Duodenal mucosa (tissue), 2 donors: ENCODE results near the gene PPM1E.
"Not testable (repeated sequence)": the region's sequence is repeated elsewhere in the genome, so short reads cannot be mapped to it uniquely, and the experiment has no call there.

Experiments used
- H3K27ac ChIP-seq: one replicate; pipeline ENCODE4 v1.7.0; 2013; ENCODE audit warnings: low read depth, low read length
- H3K27me3 ChIP-seq, 2 donors: one replicate each; pipeline ENCODE4 v1.7.0; 2013; ENCODE audit warnings: low read length in 2 of 2, control low read depth in 1 of 2; ENCODE audit not compliant: insufficient read depth in 2 of 2, control insufficient read depth in 1 of 2
- H3K36me3 ChIP-seq, 2 donors: one replicate each; pipeline ENCODE4 v1.7.0; 2013; ENCODE audit warnings: low read length in 2 of 2, control low read depth in 1 of 2; ENCODE audit not compliant: insufficient read depth in 2 of 2, control insufficient read depth in 1 of 2
- H3K4me1 ChIP-seq, 2 donors: one replicate each; pipeline ENCODE4 v1.7.0; 2013; ENCODE audit warnings: low read length in 2 of 2, control low read depth in 1 of 2; ENCODE audit not compliant: insufficient read depth in 2 of 2, control insufficient read depth in 1 of 2
- H3K4me3 ChIP-seq, 2 donors: one replicate each; pipeline ENCODE4 v1.7.0; 2013; ENCODE audit warnings: low read length in 2 of 2, low read depth in 1 of 2
- H3K9ac ChIP-seq, 2 donors: one replicate each; pipeline ENCODE4 v1.7.0; 2013; ENCODE audit warnings: low read length in 2 of 2, low read depth in 1 of 2
- H3K9me3 ChIP-seq, 2 donors: one replicate each; pipeline ENCODE4 v1.7.0; 2013; ENCODE audit warnings: low read length in 2 of 2, control low read depth in 1 of 2; ENCODE audit not compliant: control insufficient read depth in 1 of 2

The PPM1E gene

DNA sequence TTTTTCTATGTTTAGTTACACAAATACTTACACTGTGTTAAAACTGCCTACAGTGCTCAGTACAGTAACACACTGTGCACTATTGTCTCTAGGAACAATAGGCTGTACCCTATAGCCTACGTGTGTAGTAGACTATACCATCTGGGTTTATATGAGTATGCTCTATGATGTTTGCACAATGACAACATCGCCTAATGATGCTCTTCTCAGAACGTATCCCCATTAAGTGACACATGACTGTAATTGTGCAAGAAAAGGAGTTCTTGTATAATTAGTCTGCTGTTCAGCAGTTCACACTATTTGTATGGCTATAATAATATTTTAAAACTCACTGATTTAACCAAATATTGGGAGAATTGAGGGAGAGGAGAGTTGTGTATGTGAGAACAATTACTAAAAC, 177.3 kb downstream of the PPM1E start:
- Histone ChIP-seq H3K27me3 (peaks cover 0 to 3% of the 10 kb centered on the region in 2 donors), H3K9me3 (no peaks in the 10 kb centered on the region), H3K9ac (no peak overlapping the region), H3K4me3 (no peak overlapping the region), H3K36me3 (no peaks in the 10 kb centered on the region), H3K27ac (no peak overlapping the region), H3K4me1 (no peaks in the 10 kb centered on the region)

DNA sequence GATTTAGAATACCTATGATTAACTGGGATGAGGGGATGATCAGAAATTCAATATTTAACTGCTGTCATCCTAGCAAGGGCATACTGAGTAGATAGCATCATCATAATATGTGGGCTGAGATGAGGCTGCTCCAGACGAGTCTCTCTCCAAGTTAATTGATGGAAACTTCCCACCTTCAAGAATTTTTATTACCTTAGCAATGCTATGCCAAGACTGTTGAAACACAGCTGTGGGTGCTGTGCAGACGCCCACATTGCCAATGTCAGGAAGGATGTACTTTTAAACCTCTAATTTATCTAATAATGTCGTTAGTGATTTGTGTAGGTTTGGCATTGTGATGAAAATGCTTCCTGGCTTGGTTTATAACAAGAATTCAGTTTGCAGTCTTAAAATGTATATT, 180.6 kb downstream of the PPM1E start:
- Histone ChIP-seq H3K27me3 (no peaks in the 10 kb centered on the region), H3K4me1 (no peaks in the 10 kb centered on the region), H3K36me3 (no peaks in the 10 kb centered on the region), H3K9ac (no peak overlapping the region), H3K9me3 (no peaks in the 10 kb centered on the region), H3K4me3 (no peak overlapping the region), H3K27ac (no peak overlapping the region)

DNA sequence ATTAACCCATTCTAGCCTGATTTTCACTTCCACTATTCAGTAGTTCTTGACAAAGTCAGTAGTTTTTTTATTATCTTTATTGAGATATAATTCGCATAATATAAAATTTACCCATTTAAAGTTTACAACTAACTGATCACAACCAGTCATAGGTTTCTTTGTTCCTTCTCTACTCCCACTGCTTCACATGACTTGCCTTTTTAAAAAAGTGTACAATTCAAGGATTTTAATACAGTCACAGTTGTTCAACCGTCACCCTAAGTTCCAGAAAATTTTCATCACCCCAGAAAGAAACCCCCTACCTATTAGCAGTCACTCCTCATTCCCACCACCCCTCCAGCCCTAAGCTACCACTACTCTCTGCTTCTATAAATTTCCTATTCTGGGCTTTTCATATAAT, 188.5 kb downstream of the PPM1E start:
- Histone ChIP-seq H3K9ac (no peak overlapping the region), H3K4me3 (no peak overlapping the region), H3K9me3 (no peaks in the 10 kb centered on the region), H3K27me3 (no peaks in the 10 kb centered on the region), H3K27ac (no peak overlapping the region), H3K4me1 (no peaks in the 10 kb centered on the region), H3K36me3 (no peaks in the 10 kb centered on the region)

DNA sequence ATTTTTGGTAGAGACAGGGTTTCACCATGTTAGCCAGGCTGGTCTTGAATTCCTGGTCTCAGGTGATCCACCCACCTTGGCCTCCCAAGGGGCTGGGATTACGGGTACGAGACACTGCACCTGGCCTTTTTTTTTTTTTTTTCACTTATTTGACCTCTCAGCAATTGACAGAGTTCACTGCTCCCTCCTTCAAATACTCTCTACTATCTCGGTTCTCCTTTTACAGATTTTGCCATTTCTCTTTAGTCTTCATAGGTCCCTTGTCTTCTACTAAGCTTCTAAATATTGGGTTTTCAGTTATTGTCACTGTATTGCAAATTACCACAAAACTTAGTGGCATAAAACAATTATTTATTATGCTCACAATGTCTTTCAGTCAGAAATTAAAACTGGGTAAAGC, 191.8 kb downstream of the PPM1E start:
- Histone ChIP-seq H3K9ac (no peak overlapping the region), H3K4me1 (no peaks in the 10 kb centered on the region)

DNA sequence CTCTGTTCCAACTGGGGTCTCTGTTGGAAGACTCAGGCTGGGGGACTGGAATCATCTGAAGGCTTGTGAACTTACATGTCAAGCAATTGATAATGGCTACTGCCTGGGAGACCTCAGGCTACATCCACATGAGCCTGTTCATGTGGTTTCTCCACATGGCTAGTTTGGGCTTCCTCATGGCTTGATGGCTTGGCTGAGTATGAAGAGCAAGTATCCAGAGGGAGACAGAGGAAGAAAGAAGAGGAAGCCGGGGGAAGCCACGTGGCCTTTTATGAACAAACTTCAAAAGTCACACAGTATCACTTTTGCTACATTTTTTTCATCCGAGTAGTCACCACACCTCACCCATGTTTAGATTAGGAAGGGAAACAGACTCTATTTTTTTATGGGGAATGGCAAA, 192.2 kb downstream of the PPM1E start:
- Histone ChIP-seq H3K27me3 (no peaks in the 10 kb centered on the region), H3K4me3 (no peak overlapping the region), H3K4me1 (no peaks in the 10 kb centered on the region), H3K36me3 (no peaks in the 10 kb centered on the region), H3K27ac (no peak overlapping the region), H3K9me3 (peaks cover 6 to 15% of the 10 kb centered on the region in 2 donors), H3K9ac (no peak overlapping the region)

More for the DNA sequence above, 191.8 kb downstream of the PPM1E start:
- Histone ChIP-seq H3K9me3 (peaks cover 6 to 15% of the 10 kb centered on the region in 2 donors), H3K27me3 (no peaks in the 10 kb centered on the region), H3K36me3 (no peaks in the 10 kb centered on the region), H3K27ac (no peak overlapping the region), H3K4me3 (no peak overlapping the region)

DNA sequence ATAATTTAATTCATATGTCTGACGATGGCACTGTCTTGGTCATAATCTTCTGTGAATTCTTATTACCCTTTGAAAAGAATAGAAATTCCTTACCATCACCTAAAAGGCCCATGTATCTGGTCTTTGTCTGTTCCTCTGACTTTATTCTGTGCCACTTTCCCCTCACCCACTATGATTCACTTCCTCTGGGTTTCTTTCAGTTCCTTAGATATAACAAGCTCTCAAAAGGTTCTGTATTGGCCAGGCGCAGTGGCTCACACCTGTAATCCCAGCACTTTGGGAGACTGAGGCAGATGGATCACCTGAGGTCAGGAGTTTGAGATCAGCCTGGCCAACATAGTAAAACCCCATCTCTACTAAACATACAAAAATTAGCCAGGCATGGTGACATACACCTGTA, 198.7 kb downstream of the PPM1E start:
- H3K27ac ChIP-seq, H3K4me1 ChIP-seq, H3K27me3 ChIP-seq, H3K4me3 ChIP-seq, H3K9ac ChIP-seq, H3K36me3 ChIP-seq: not testable (repeated sequence)
- peaks cover 6 to 15% of the 10 kb centered on the region in 2 donors for H3K9me3 ChIP-seq

DNA sequence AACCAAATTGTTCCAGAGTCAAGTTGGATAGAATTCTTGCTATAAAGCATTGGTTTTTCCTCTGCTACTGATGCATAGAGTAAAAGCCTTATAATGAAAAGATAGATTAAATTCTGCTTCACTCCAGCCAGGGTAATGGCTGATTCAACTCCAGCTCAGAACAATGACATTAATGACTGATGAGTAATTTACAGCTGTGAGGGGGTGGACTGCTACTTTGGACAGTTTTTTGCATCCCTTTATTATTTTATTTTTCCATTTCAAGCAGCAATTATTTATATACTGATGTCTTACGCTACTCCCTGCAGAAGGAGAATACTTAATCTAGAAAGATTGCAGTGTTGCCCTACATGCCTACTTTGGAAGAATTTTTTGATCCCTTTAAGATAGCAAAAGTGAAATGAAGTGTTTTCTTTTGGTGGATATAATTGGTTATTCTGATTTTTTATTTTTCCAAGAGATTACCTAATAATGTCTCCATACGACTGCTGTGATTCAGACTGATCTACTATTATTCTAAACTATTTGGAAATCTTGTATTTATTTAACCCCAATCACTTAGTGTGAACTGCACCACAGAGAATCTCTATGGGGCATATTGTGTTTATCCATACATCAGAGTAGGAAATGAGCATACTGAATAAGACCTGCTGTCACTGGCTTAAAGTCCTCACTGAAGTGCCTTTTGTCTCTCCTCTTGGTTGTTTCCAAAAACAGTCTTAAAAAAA, 201.5 kb downstream of the PPM1E start:
- Histone ChIP-seq H3K27me3 (no peaks in the 10 kb centered on the region), H3K9ac (no peak overlapping the region), H3K4me1 (no peaks in the 10 kb centered on the region), H3K4me3 (no peak overlapping the region), H3K9me3 (peaks cover 0 to under 1% of the 10 kb centered on the region in 2 donors), H3K36me3 (no peaks in the 10 kb centered on the region), H3K27ac (no peak overlapping the region)

DNA sequence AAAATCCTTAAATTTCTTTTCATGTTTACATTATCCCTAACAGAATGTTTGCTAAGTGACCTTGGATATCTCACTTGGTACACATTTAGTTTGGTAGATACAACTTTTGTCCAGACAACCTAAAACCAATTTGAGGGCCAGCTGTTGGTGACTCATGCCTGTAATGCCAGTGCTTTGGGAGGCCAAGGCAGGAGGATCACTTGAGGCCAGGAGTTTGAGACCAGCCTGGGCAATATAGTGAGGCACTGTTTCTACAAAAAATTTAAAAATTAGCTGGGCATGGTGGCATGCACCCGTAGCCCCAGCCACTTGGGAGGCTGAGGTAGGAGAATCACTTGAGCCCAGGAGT, 202.0 kb downstream of the PPM1E start:
- H3K9ac ChIP-seq, H3K36me3 ChIP-seq, H3K27ac ChIP-seq, H3K4me3 ChIP-seq, H3K27me3 ChIP-seq, H3K9me3 ChIP-seq, H3K4me1 ChIP-seq: not testable (repeated sequence)

DNA sequence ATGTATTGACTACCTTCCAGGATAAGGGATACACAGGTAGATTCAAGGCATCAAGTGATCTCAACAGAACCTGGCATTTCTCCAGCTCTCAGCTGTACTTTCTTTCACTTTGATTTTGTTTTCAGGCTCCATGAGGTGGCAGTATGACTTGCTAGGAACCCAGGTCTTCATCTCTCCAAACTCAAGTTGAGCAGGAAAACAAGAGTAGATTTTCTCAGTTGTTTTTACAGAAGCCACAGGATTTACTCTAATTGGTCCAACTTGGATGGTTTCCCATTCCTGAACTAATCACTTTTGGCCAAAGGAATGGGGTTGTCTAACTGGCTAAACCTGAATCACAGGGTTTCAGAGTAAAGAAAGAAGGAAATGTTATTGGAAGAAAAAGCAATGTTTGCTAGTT, 204.4 kb downstream of the PPM1E start:
- H3K36me3 ChIP-seq = no peaks in the 10 kb centered on the region
- no peaks in the 10 kb centered on the region for H3K4me1 ChIP-seq
- no peaks in the 10 kb centered on the region for H3K27me3 ChIP-seq
- H3K9ac ChIP-seq = no peak overlapping the region
- H3K4me3 ChIP-seq = no peak overlapping the region
- H3K9me3 ChIP-seq = no peaks in the 10 kb centered on the region
- no peak overlapping the region for H3K27ac ChIP-seq

DNA sequence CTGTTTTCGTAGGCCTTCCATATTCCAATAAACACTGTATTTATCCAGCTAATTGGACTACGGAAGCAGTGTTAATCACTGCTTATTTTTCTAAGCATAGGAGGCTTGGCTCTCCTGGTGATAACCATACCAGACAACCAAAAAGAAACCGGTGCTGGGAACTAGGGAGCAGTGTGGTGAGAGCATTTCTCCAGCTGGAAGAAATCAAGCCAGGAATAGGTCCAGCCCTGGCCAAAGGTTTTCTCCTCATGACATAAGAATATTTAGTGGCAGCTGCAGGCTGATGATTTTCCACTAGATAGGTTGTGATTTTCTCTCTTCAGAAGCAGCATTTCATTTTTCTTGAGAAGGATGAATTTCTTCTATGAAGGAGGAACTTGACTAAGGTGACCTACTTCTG, 209.6 kb downstream of the PPM1E start:
- H3K9ac ChIP-seq = no peak overlapping the region
- no peaks in the 10 kb centered on the region for H3K27me3 ChIP-seq
- H3K4me3 ChIP-seq = no peak overlapping the region
- no peaks in the 10 kb centered on the region for H3K4me1 ChIP-seq
- no peaks in the 10 kb centered on the region for H3K36me3 ChIP-seq
- H3K9me3 ChIP-seq = no peaks in the 10 kb centered on the region
- H3K27ac ChIP-seq = no peak overlapping the region

DNA sequence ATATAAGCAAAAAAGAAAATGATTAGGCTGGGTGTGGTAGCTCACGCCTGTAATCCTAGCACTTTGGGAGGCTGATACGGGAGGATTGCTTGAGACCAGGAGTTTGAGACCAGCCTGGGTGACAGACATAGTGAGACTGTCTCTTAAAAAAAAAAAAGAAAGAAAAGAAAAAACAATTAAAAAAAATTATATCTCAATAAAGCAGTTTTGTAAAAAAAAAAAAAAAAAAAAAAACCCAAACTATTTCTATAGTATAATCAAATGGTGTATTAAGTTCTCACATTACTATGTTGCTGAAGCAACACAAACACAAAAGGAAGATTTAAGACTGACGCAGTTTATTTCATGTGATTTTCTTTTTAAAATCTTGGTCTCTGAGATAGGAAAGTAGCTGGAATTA, 210.6 kb downstream of the PPM1E start:
- H3K27ac ChIP-seq = no peak overlapping the region
- no peaks in the 10 kb centered on the region for H3K4me1 ChIP-seq
- no peak overlapping the region for H3K4me3 ChIP-seq
- H3K9ac ChIP-seq = no peak overlapping the region
- no peaks in the 10 kb centered on the region for H3K9me3 ChIP-seq
- no peaks in the 10 kb centered on the region for H3K36me3 ChIP-seq
- H3K27me3 ChIP-seq = no peaks in the 10 kb centered on the region
